Endothelial cell of umbilical vein (primary cell): ENCODE data around the gene TIPARP.

Source experiments
- CTCF ChIP-seq, 2 donors: IDR thresholded peaks; 1 replicate in 1 of 2; 2 replicates in 1 of 2; pipeline ENCODE4 v1.5.1; 2011; ENCODE audit warnings: low read length in 2 of 2, mild to moderate bottlenecking in 2 of 2, moderate library complexity in 2 of 2, control low read depth in 1 of 2, inconsistent platforms in 1 of 2, low read depth in 1 of 2; ENCODE audit not compliant: insufficient read depth in 1 of 2; ENCODE audit errors: extremely low read depth in 1 of 2
- MYC ChIP-seq: IDR thresholded peaks from one replicate; pipeline ENCODE4 v1.6.1; 2011; ENCODE audit warnings: mild to moderate bottlenecking, low read depth, low read length
- POLR2A ChIP-seq: IDR thresholded peaks from 2 replicates; pipeline ENCODE4 v1.6.1; 2012; ENCODE audit warnings: low read depth, mild to moderate bottlenecking, control low read depth, low read length
- POLR2AphosphoS5 ChIP-seq: IDR thresholded peaks from 2 replicates; pipeline ENCODE4 v1.6.1; 2012; ENCODE audit warnings: low read depth, mild to moderate bottlenecking, control low read depth, low read length, moderate library complexity; ENCODE audit not compliant: insufficient read depth

- no peak for TF ChIP-seq MYC
- no peak for TF ChIP-seq POLR2A
- TF ChIP-seq POLR2AphosphoS5, result no peak
- no peak for TF ChIP-seq CTCF (IDR thresholded peaks at IDR 0.05; ENCODE audit: extremely low read depth in 1 of 2, insufficient read depth in 1 of 2, low read depth in 1 of 2, low read length in 2 of 2)
These were observed 20.1 kb downstream of the TIPARP start for GRCh38 chr3:156694536-156694935.
